Left ventricle myocardium inferior (tissue), 1 donor: Measurements from ENCODE around the gene LHX5. TPM values are rescaled to one million over a fixed set of nuclear protein-coding genes. Genes with fewer than 3 reads are reported as not detected.
"Not testable (repeated sequence)": the region's sequence is repeated elsewhere in the genome, so short reads cannot be mapped to it uniquely, and the experiment has no call there.

Experiments
- DNase-seq: peaks from one replicate; pipeline ENCODE4 v3.0.0-alpha.2; 2020
- H3K27ac ChIP-seq: fragments of 200-600 bp; replicated peaks from 2 replicates; pipeline ENCODE4 v1.8.0; 2021
- H3K27me3 ChIP-seq: fragments of 200-600 bp; 2 replicates; pipeline ENCODE4 v1.8.0; 2021; ENCODE audit warnings: low read depth
- H3K36me3 ChIP-seq: fragments of 200-600 bp; 2 replicates; pipeline ENCODE4 v1.8.0; 2021
- H3K4me1 ChIP-seq: fragments of 200-600 bp; 2 replicates; pipeline ENCODE4 v1.8.0; 2021
- H3K4me3 ChIP-seq: fragments of 200-600 bp; 2 replicates; pipeline ENCODE4 v1.8.0; 2021; ENCODE audit warnings: mild to moderate bottlenecking, moderate library complexity
- H3K9me3 ChIP-seq: fragments of 200-600 bp; replicated peaks from 2 replicates; pipeline ENCODE4 v1.8.0; 2021
- CTCF ChIP-seq: fragments of 200-600 bp; IDR thresholded peaks from 2 replicates; pipeline ENCODE4 v1.8.0; 2021; ENCODE audit warnings: antibody characterized with exemption, mild to moderate bottlenecking, borderline replicate concordance
- intact Hi-C: fragments of 100-400 bp; cut with micrococcal nuclease; formaldehyde crosslinking; loops from one replicate; pipeline ENCODE4 v1.11.0; 2022
- total RNA-seq: library from RNA; stranded (reverse); fragmentation: NEBNext Ultra II Directional; extraction: Animal tissue kit (Norgen Biotek cat#: 25700); gene quantifications from one replicate; pipeline ENCODE4 v1.2.1, GENCODE V29; 2021
- donor health status: DM: no; HTN: yes; CAD: no; lungs with severe emphysema.

LHX5 gene
- total RNA-seq, 1 donor from 2014 or later: not detected

- no peak for TF ChIP-seq CTCF
- Histone ChIP-seq H3K4me1 (no peaks in the 10 kb centered on the region), H3K27me3 (peaks cover 93% of the 10 kb centered on the region), H3K36me3 (no peaks in the 10 kb centered on the region), H3K9me3 (no peaks in the 10 kb centered on the region), H3K27ac (no peak overlapping the region), H3K4me3 (no peak overlapping the region)
- no peak for DNase-seq
- intact Hi-C loops: no loop called here
Measured at GRCh38 chr12:113497693-113498092, 26.0 kb upstream of the LHX5 start.

GRCh38 chr12:113495941-113496340 lies 24.3 kb upstream of the LHX5 start:
- H3K27me3 ChIP-seq: peaks cover 93% of the 10 kb centered on the region
- H3K9me3 ChIP-seq, DNase-seq, H3K27ac ChIP-seq, H3K4me3 ChIP-seq, H3K36me3 ChIP-seq, H3K4me1 ChIP-seq, intact Hi-C loops: not testable (repeated sequence)

- Histone ChIP-seq H3K4me1 (no peaks in the 10 kb centered on the region), H3K27me3 (peaks cover 96% of the 10 kb centered on the region), H3K27ac (no peak overlapping the region), H3K9me3 (no peaks in the 10 kb centered on the region), H3K4me3 (no peak overlapping the region), H3K36me3 (no peaks in the 10 kb centered on the region)
- no peak for TF ChIP-seq CTCF
- DNase-seq: no peak
- intact Hi-C loops: no loop called here
Measured at GRCh38 chr12:113488322-113488721, 16.7 kb upstream of the LHX5 start.

- Histone ChIP-seq H3K4me3 (no peak overlapping the region), H3K4me1 (no peaks in the 10 kb centered on the region), H3K27ac (no peak overlapping the region), H3K27me3 (peaks cover 96% of the 10 kb centered on the region), H3K9me3 (no peaks in the 10 kb centered on the region), H3K36me3 (no peaks in the 10 kb centered on the region)
- no peak for DNase-seq
- intact Hi-C loops: no loop called here
- no peak for TF ChIP-seq CTCF
Measured at GRCh38 chr12:113486722-113487121, 15.1 kb upstream of the LHX5 start.

- H3K4me1 ChIP-seq: no peaks in the 10 kb centered on the region
- H3K27ac ChIP-seq: no peak overlapping the region
- peaks cover 96% of the 10 kb centered on the region for H3K27me3 ChIP-seq
- TF ChIP-seq CTCF: no peak
- H3K9me3 ChIP-seq: no peaks in the 10 kb centered on the region
- no peak overlapping the region for H3K4me3 ChIP-seq
- intact Hi-C loops: no loop called here
- no peak for DNase-seq
- H3K36me3 ChIP-seq: no peaks in the 10 kb centered on the region
Measured at GRCh38 chr12:113485330-113485729, 13.7 kb upstream of the LHX5 start.

- intact Hi-C loops: no loop called here
- TF ChIP-seq CTCF: no peak
- H3K4me3 ChIP-seq: no peak overlapping the region
- H3K4me1 ChIP-seq: peaks cover 4% of the 10 kb centered on the region
- no peak overlapping the region for H3K27ac ChIP-seq
- H3K9me3 ChIP-seq: no peaks in the 10 kb centered on the region
- no peak for DNase-seq
- H3K27me3 ChIP-seq: peaks cover 100% of the 10 kb centered on the region
- no peaks in the 10 kb centered on the region for H3K36me3 ChIP-seq
Measured at GRCh38 chr12:113482334-113482733, 10.7 kb upstream of the LHX5 start.
